Upper lobe of left lung (tissue), 6 donors: ENCODE data around the gene TFIP11. TPM values are rescaled to one million over a fixed set of nuclear protein-coding genes. Genes with fewer than 3 reads are reported as not detected.

Source experiments
- ATAC-seq, 2 donors: fragments of 200-7000 bp; cut with Tn5 transposase; one replicate each; pipeline ENCODE4 v1.9.1; 2022; ENCODE audit warnings: mild to moderate bottlenecking in 2 of 2, moderate library complexity in 2 of 2; ENCODE audit not compliant: low FRiP score in 2 of 2
- DNase-seq, 2 donors: peaks; one replicate each; pipeline ENCODE4 v3.0.0-alpha.2; 2019 to 2020
- H3K27ac ChIP-seq, 4 donors: fragments of 200-600 bp; sonication (generic); one replicate each; pipeline ENCODE4 v1.5.1; 2016 to 2019
- H3K27me3 ChIP-seq, 4 donors: fragments of 200-600 bp; sonication (generic); one replicate each; pipeline ENCODE4 v1.5.1; 2017 to 2019
- H3K36me3 ChIP-seq, 4 donors: fragments of 200-600 bp; sonication (generic); one replicate each; pipeline ENCODE4 v1.5.1; 2016 to 2019
- H3K4me1 ChIP-seq, 4 donors: fragments of 200-600 bp; sonication (generic); one replicate each; pipeline ENCODE4 v1.5.1; 2018 to 2019
- H3K4me3 ChIP-seq, 4 donors: fragments of 200-600 bp; sonication (generic); one replicate each; pipeline ENCODE4 v1.5.1; 2017 to 2019; ENCODE audit warnings: mild to moderate bottlenecking in 2 of 4, moderate library complexity in 1 of 4
- H3K9me3 ChIP-seq, 4 donors: fragments of 200-600 bp; sonication (generic); one replicate each; pipeline ENCODE4 v1.5.1; 2018 to 2019
- EP300 ChIP-seq, 4 donors: sonication (generic); formaldehyde crosslinking; IDR thresholded peaks; one replicate each; pipeline ENCODE4 v1.5.1; 2017; ENCODE audit warnings: antibody characterized with exemption in 4 of 4, control low read depth in 2 of 4
- POLR2A ChIP-seq, 4 donors: fragments of 450-650 bp; IDR thresholded peaks; one replicate each; pipeline ENCODE4 v1.5.1; 2016 to 2017; ENCODE audit warnings: antibody characterized with exemption in 4 of 4, mild to moderate bottlenecking in 2 of 4
- POLR2AphosphoS5 ChIP-seq, 2 donors: sonication (generic); formaldehyde crosslinking; IDR thresholded peaks; one replicate each; pipeline ENCODE4 v1.5.1; 2017; ENCODE audit warnings: antibody characterized with exemption in 2 of 2
- WGBS, 2 donors: methylation state at CpG; one replicate each; pipeline ENCODE4 v1.1.5; 2017 to 2018; 5-methylcytosine and 5-hydroxymethylcytosine counted together
- total RNA-seq, 6 donors: library from RNA; depleted of rRNA in 4 of 6; stranded (reverse); fragments of >200 nt in 4 of 6; gene quantifications; one replicate each; pipeline versions ENCODE4 v1.1.0 to v1.2.1, GENCODE V29; 2016 to 2021
- TF ChIP-seq, protein P1 (sequence below), 6 experiments: fragments of 450-650 bp in 4 of 6; fragments of 200-600 bp in 2 of 6; sonication (generic) in 2 of 6; IDR thresholded peaks; one replicate each; pipeline ENCODE4 v1.5.1; 2016 to 2019; ENCODE audit warnings: antibody characterized with exemption in 6 of 6
- donor health status: DM: no; HTN: no; CAD: no; lungs with moderate emphysema.
- donor health status: DM: no; HTN: yes; CAD: no; lungs with severe emphysema.

Gene TFIP11
- total RNA-seq, 6 donors from 2014 or later: 26.3 to 37.7 (median 32.6) TPM

DNA sequence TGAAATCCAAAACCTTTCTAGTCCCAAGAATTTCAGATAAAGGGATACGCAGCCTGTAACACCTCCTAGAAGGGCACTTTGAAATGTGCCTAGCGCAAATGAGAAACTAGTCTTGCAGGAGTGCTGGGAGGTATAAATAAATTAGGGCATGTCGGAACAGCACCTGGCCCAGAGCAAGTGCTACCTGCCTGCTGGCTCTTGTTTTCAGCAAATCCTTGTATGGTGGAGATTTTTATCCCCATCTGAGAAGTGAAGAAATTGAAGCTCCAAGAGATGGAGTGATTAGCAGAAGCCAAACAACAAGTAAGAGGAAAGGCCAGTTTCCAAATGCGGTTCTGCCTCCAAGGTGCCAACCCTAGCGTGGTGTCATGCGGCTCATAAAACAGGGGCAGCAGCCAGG lies 36.7 kb upstream of the TFIP11 start:
- no peaks in the 10 kb centered on the region for H3K9me3 ChIP-seq
- H3K27ac ChIP-seq: peak overlapping the region in 2 of 4 donors; percentile 35 to 55
- H3K4me1 ChIP-seq: peaks cover 27 to 68% (median 35%) of the 10 kb centered on the region in 4 donors
- TF ChIP-seq POLR2A (IDR thresholded peaks at IDR 0.05): no peak
- TF ChIP-seq EP300 (IDR thresholded peaks at IDR 0.05): no peak
- TF ChIP-seq POLR2AphosphoS5 (IDR thresholded peaks at IDR 0.05): no peak
- TF ChIP-seq, protein P1, sequence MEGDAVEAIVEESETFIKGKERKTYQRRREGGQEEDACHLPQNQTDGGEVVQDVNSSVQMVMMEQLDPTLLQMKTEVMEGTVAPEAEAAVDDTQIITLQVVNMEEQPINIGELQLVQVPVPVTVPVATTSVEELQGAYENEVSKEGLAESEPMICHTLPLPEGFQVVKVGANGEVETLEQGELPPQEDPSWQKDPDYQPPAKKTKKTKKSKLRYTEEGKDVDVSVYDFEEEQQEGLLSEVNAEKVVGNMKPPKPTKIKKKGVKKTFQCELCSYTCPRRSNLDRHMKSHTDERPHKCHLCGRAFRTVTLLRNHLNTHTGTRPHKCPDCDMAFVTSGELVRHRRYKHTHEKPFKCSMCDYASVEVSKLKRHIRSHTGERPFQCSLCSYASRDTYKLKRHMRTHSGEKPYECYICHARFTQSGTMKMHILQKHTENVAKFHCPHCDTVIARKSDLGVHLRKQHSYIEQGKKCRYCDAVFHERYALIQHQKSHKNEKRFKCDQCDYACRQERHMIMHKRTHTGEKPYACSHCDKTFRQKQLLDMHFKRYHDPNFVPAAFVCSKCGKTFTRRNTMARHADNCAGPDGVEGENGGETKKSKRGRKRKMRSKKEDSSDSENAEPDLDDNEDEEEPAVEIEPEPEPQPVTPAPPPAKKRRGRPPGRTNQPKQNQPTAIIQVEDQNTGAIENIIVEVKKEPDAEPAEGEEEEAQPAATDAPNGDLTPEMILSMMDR (IDR thresholded peaks at IDR 0.05): no peak
- no peak for ATAC-seq
- DNase-seq: no peak
- peaks cover 0 to 4% (median 0%) of the 10 kb centered on the region in 4 donors for H3K36me3 ChIP-seq
- H3K4me3 ChIP-seq: no peak overlapping the region
- 54 to 77% methylated on average over 6 of the region's 6 CpGs for WGBS, 2 donors
- H3K27me3 ChIP-seq: no peaks in the 10 kb centered on the region

DNA sequence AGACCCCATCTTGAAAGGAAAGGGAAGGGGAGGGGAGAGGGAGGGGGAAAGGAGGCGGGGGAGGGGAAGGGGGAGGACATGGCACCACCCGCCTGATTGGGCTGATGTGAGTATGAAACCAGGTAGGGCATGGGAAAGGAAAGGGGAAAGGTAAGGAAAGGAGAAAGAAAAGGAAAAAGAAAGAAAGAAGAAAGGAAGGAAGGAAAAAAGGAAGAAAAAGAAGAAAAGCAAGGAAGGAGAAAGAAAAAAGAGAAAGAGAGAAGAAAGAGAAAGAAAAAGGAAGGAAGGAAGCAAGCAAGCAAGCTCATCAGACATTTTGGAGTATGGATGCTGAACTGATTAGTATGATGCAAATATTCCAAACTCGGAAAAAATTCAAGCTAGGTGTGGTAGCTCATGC lies 36.0 kb upstream of the TFIP11 start:
- H3K4me1 ChIP-seq: peaks cover 21 to 70% (median 33%) of the 10 kb centered on the region in 4 donors
- no peak overlapping the region for H3K4me3 ChIP-seq
- no peaks in the 10 kb centered on the region for H3K27me3 ChIP-seq
- H3K27ac ChIP-seq: peak overlapping the region in 1 of 4 donors; percentile 12
- no peak for DNase-seq
- 89 to 94% methylated on average over 3 of the region's 3 CpGs for WGBS, 2 donors
- TF ChIP-seq EP300 (IDR thresholded peaks at IDR 0.05): no peak
- TF ChIP-seq POLR2AphosphoS5 (IDR thresholded peaks at IDR 0.05): no peak
- TF ChIP-seq POLR2A (IDR thresholded peaks at IDR 0.05): no peak
- TF ChIP-seq, protein P1 (IDR thresholded peaks at IDR 0.05): no peak
- H3K36me3 ChIP-seq: peaks cover 0 to 4% (median 0%) of the 10 kb centered on the region in 4 donors
- no peaks in the 10 kb centered on the region for H3K9me3 ChIP-seq
- ATAC-seq: no peak

DNA sequence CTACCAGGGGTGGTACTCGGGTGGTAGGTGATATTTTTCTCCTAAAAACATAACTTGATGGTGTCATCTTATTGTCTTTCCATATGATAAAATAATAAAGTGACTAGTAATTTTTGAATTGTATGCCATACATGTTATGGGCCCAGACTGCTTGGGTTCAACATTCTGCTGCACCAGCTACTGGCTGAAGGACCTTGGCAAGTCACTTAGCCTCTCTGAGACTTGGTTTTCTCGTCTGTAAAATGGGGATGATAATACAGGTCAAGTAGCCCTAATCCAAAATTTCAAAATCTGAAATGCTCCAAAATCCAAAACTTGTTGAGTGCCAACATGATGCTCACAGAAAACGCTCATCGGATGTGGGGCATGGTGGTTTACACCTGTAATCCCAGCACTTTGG lies 35.6 kb upstream of the TFIP11 start:
- Histone ChIP-seq H3K27me3 (no peaks in the 10 kb centered on the region), H3K4me3 (no peak overlapping the region), H3K27ac (peak overlapping the region in 1 of 4 donors; percentile 12), H3K9me3 (no peaks in the 10 kb centered on the region), H3K4me1 (peaks cover 18 to 69% (median 31%) of the 10 kb centered on the region in 4 donors), H3K36me3 (peaks cover 0 to 8% (median 2%) of the 10 kb centered on the region in 4 donors)
- ATAC-seq: no peak
- 89 to 96% methylated on average over 4 of the region's 4 CpGs for WGBS, 2 donors
- DNase-seq: no peak
- TF ChIP-seq EP300 (IDR thresholded peaks at IDR 0.05) (no peak), POLR2AphosphoS5 (IDR thresholded peaks at IDR 0.05) (no peak), POLR2A (IDR thresholded peaks at IDR 0.05) (no peak)
- TF ChIP-seq, protein P1 (IDR thresholded peaks at IDR 0.05): no peak

DNA sequence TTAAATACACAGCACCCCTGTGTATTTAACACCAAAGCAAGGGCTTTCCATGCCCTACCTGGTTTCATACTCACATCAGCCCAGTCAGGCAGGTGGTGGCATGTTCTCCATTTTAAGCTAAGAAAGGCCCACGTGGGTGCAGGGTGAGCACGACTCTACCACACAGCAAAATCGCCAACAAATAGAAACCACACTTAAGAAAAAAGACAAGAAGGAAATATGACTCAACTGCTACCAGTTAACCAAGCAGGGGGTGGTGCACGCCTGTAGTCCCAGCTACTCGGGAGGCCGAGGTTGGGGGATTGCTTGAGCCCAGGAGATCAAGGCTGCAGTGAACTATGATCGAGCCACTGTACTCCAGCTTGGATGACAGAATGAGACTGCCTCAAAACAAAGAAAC lies 35.2 kb upstream of the TFIP11 start:
- WGBS, 2 donors: 63 to 73% methylated on average over 7 of the region's 7 CpGs
- Histone ChIP-seq H3K27ac (peak overlapping the region in 2 of 4 donors; percentile 12 to 23), H3K4me1 (peaks cover 18 to 71% (median 33%) of the 10 kb centered on the region in 4 donors), H3K27me3 (no peaks in the 10 kb centered on the region), H3K36me3 (peaks cover 0 to 12% (median 4%) of the 10 kb centered on the region in 4 donors), H3K9me3 (no peaks in the 10 kb centered on the region), H3K4me3 (no peak overlapping the region)
- DNase-seq (no peak), ATAC-seq (no peak)
- no peak for TF ChIP-seq POLR2AphosphoS5 (IDR thresholded peaks at IDR 0.05)
- TF ChIP-seq, protein P1 (IDR thresholded peaks at IDR 0.05): no peak
- no peak for TF ChIP-seq POLR2A (IDR thresholded peaks at IDR 0.05)
- TF ChIP-seq EP300 (IDR thresholded peaks at IDR 0.05): no peak

DNA sequence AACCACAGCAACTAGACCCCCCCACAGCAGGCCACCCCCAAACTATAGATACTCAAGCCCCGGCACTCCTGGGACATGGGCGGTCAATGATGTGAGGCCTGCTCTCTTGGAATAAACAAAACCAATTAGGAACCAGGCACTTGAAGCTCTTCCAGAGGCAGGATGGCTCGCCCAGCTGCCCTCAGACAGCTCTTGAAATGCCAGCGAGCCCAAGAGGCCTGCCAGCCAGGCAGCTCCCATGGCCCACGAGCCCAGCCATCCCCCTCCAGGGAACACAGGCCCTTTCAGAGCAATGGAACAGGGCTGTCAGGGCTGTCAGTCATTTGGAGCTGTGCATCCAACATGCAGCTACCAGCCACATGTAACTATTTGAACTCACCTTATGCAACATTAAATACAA lies 34.0 kb upstream of the TFIP11 start:
- H3K4me3 ChIP-seq: no peak overlapping the region
- peak in 1 of 2 donors; percentile 46 for DNase-seq
- peaks cover 0 to 18% (median 10%) of the 10 kb centered on the region in 4 donors for H3K36me3 ChIP-seq
- H3K27me3 ChIP-seq: no peaks in the 10 kb centered on the region
- no peaks in the 10 kb centered on the region for H3K9me3 ChIP-seq
- WGBS, 2 donors: 65 to 76% methylated on average over 3 to 5 of the region's 5 CpGs
- no peak for ATAC-seq
- TF ChIP-seq EP300 (IDR thresholded peaks at IDR 0.05) (no peak), POLR2A (IDR thresholded peaks at IDR 0.05) (no peak), POLR2AphosphoS5 (IDR thresholded peaks at IDR 0.05) (no peak)
- TF ChIP-seq, protein P1 (IDR thresholded peaks at IDR 0.05): no peak
- H3K4me1 ChIP-seq: peaks cover 18 to 64% (median 31%) of the 10 kb centered on the region in 4 donors
- H3K27ac ChIP-seq: peak overlapping the region in 3 of 4 donors; percentile 4 to 43 (median 24)
